GM19395 (cell line): Measurements from ENCODE around the gene TEX13D.

ENCODE experiments used
- ATAC-seq: cut with Tn5 transposase; IDR thresholded peaks from one replicate; pipeline ENCODE4 v1.9.1; 2021; ENCODE audit warnings: mild to moderate bottlenecking, moderate library complexity; ENCODE audit not compliant: unreplicated experiment

The TEX13D gene

DNA sequence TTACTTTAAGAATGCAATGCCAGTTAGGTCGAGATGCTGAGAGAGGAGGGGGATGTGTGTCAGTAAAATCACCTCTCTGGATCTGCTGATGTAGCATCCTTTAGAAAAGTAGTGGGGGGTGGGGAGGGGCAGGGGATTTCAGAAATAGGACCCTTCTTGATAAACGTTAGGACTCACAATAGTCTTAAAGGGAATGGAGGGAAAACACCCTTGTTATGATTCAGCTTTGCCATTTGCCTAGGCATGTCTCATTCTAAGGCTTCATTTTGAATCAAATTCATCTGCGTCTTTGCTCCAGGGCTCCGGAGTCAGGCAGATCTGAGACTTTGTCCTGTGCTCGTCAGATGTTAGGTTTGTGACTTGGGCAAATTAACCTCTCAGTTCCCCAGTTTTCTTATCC, 14.8 kb downstream of the TEX13D start:
- no peak for ATAC-seq

DNA sequence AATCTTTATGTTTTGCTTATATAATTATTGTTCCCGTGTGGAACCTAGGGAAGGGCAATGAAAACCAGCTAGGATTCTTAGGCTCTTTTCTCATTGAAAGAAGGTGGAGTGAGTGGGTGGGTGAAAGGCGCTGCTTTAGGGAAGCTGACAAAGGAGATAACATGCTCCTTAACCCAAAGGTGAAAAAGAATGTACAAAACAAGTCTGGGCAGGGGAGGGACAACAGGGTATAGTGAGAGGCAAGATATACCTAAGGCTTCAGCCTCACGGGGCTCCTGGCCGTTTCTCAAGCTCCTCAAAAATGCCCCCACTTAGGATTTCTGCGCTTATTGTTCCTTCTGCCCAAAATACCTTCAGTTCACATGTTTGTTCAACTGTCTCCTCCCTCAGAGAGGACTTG, 15.7 kb downstream of the TEX13D start:
- no peak for ATAC-seq

DNA sequence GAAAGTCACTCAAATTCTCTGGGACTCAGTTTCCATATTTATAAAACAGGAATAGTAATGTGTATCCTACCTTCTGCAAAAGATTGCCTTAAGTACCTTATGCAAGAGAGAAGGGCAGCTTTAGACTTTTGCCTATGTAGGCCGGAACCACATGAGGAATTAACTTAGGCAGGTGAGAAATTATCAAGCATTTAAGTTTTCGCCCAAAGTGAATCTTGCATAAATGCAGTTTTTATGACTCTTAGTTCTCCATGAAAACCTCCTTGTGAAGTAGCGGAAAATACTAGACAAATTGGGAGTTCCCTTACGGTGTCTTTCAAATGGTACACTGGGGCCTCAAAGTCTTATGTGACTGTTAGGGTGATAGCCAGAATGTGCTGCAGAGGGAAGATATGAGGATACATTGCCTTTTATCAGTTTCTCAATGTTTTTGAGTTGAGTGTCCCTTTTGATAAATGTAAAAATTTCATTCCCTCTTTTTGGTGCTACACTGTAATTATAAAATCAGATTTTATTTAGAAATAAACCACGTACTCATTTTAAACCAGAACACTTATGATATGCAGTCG, 16.5 kb downstream of the TEX13D start:
- ATAC-seq = no peak

DNA sequence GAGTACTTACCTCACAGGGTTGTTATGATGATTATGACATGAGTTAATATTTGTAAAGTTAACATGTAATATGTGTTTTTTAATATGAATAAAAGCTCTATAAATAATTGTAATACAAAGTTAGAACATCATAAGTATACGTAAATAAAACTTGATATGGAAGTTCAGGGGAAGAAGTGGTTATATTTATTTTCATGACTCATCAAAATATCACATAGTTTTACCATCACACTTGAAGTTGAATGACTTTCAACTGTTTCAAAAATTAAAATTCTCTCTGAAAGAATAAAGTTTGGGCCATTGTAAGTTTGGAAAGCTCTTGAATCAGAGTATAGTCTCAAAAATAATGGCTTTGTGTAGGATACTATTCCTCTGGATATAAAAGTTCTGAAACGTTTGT, 22.2 kb downstream of the TEX13D start:
- no peak for ATAC-seq

DNA sequence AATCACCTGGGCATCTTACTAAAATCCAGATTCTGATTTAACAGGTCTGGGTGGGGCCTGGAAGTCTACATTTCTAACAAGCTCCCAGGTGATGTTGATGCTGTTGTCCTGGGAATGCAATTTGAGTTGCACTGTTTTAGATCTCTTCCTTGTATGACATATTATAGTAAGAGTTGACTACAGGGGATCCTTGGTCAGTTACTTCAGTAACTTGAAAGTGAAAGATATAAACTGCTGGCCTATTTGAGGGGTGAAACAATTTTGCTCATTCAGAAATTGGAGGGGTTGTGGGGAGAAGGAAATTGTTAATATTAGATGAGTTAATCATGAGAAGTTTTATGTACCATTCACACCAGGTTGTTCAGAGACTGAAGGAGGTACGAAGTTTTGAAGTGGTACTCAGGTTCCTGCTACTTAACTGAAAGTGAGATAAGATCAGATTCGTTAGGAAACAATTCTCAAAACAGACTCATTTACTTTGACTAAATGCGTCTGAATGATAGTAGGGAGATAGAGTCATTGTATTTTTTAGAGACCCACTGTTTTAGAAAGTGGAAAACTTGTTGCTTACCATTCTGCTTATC, 26.4 kb downstream of the TEX13D start:
- peak; percentile 66 for ATAC-seq

DNA sequence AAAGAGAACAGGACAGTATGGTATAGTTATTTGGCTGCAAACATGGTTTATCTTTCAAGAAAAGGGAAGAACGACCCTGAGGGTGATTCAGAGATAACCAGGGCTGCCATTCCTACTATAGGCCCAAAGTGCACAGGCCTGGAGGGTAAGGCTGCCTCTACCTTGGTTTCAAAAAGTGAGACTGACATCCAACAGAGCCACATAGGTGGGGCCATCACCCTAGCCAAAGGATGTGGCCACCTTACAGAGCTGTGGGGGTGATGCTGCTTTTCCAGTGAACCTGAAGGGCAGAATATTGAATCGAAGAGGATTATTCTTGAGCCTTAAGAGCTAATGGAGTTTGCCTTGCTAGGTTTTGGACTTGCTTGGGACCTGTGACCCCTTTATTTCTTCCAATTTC, 29.6 kb downstream of the TEX13D start:
- no peak for ATAC-seq

DNA sequence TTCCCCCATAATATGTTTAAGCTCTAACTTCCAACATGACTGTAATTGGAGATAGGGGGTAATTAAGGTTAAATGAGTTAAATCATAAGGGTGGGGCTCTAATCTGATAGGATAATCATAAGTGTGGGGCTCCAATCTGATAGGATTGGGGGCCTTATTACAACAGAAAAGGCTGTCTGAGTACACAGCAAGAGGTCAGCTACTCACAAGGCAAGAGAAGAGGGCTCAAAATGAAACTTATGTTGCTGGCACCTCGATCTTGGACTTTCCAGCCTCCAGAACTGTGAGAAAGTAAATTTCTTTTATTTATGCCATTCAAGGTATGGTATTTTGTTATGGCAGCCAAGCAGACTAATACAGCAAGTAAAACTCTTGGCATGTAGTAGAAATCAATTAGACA, 30.3 kb downstream of the TEX13D start:
- ATAC-seq = no peak

DNA sequence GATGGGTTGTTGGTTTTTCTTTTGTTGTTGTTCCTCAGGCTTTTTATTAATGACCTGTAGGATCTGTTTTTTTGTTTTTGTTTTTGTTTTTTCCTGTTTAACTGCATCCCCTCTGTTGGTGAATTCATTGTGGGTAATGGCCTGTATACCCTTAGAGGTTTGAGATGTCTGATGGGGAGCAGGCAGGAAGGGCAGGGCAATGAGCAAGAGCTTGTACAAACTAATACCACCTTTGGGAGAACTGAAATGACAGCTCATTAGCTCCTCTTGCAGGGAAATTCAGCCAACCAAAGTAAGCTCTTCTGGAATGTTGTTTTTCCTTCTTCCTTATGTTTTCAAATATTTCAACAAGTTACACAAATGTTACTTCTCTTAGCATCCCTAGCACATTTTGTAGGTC, 37.3 kb downstream of the TEX13D start:
- no peak for ATAC-seq

DNA sequence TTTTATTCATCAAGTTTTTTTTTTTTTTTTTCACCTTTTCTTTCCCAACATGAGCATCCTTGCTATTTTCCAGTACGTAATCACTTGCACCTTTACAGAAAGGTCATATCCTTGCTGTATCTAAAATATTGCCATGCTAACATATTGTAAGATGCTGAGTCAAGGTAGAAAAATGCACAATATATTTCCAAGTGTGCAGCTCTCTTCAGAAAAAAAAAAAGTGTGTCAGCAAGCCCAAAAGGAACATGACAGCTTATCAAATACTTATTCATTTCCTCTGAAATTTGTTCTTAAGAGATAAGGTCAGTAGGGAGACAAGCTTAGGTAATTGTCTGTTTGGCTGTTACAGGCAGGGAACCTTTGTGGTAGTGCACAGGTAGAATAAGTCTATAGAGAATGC, 40.9 kb downstream of the TEX13D start:
- no peak for ATAC-seq

DNA sequence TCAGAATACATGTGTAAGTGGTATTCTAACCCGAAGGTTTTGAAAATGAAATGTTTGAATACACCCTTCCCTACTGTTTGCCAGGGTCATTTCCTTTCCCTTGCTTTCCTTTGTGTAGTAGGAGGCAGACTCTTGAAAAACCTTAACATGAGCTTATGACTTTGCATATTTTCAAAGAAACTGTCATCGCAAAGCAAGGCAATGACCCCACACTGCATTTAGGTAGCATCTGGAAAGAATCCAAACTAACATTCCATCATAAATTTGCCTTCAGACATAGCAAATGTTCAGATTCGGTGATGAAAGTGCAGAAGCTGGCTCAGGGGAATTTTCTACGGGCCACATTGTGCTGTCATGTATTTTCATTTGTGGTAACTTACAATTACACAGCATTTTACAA, 46.2 kb downstream of the TEX13D start:
- ATAC-seq = no peak

DNA sequence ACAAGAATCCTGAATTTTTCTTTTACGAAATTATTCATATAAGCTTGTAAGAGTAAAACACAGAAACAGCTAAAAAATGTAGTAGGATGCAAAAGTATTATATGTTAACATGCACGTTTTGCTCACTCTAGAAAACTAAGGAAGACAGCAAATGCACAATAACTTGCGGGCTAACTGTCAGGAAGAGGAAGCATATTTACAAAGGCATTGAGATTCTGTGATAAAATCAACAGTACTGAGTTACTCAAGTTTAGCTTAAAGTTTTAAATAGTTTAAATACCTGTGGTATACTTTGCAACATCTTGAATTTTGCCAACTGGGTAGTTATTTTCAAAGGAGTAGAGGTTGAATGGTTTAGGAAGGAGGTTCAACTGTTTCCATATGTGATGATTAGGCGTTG, 50.9 kb downstream of the TEX13D start:
- no peak for ATAC-seq

DNA sequence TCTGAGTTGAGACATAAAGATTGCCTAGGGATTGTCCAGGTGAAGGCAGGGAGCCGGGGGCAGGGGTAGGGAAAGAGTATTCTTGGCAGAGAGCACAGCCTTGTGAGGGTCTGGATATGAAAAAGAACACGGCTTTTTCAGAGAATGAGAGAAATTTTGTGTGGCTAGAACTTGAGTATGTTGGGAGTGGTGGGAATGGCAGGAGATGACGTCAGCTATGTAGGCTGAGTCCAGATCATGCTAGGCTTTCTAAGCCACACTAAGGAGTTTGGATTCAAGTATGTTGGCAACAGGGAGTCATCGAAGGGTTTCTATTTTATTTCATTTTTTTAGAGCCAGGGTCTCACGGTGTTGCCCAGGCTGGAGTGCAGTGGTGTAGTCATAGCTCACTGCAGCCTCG, 53.9 kb downstream of the TEX13D start:
- no peak for ATAC-seq
